VCaP (cell line): ENCODE results near the gene MS4A18.

Source experiments
- H3K27ac ChIP-seq: fragments of 450-650 bp; 2 replicates; pipeline ENCODE4 v1.5.1; 2017
- TF ChIP-seq, protein P1 (sequence below): fragments of 450-650 bp; conservative IDR thresholded peaks from 2 replicates; pipeline ENCODE4 v1.5.1; 2017; ENCODE audit warnings: mild to moderate bottlenecking, moderate library complexity

The MS4A18 gene

GRCh38 chr11:60717956-60718355 is 6.6 kb upstream of the MS4A18 start:
- TF ChIP-seq, protein P1, sequence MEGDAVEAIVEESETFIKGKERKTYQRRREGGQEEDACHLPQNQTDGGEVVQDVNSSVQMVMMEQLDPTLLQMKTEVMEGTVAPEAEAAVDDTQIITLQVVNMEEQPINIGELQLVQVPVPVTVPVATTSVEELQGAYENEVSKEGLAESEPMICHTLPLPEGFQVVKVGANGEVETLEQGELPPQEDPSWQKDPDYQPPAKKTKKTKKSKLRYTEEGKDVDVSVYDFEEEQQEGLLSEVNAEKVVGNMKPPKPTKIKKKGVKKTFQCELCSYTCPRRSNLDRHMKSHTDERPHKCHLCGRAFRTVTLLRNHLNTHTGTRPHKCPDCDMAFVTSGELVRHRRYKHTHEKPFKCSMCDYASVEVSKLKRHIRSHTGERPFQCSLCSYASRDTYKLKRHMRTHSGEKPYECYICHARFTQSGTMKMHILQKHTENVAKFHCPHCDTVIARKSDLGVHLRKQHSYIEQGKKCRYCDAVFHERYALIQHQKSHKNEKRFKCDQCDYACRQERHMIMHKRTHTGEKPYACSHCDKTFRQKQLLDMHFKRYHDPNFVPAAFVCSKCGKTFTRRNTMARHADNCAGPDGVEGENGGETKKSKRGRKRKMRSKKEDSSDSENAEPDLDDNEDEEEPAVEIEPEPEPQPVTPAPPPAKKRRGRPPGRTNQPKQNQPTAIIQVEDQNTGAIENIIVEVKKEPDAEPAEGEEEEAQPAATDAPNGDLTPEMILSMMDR, result no peak
- no peak overlapping the region for H3K27ac ChIP-seq

- H3K27ac ChIP-seq, result no peak overlapping the region
- TF ChIP-seq, protein P1, result no peak
These were observed 5.8 kb upstream of the MS4A18 start for GRCh38 chr11:60718524-60719316.

DNA sequence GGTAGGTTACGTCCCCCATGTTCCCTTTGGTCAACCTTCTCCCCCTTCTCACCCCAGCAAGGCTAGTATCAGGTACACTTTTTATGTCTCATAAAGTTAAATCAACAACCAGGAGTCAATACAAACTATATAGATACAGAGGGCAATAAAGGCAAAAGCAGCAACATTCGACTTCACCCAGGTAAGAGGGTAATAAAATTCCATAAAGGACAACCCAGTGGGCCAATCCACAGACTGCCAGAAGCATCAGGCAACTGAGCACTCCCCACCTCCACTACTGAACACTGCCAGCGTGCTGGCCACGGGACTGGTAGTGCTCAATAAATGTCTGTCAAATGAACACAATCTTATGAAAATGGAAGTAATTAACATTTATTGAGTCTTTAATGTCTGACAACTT is 5.1 kb upstream of the MS4A18 start:
- TF ChIP-seq, protein P1, result no peak
- H3K27ac ChIP-seq, result no peak overlapping the region

- TF ChIP-seq, protein P1, result no peak
- no peak overlapping the region for H3K27ac ChIP-seq
These were observed 4.1 kb upstream of the MS4A18 start for GRCh38 chr11:60720460-60720859.

GRCh38 chr11:60725592-60725991 is 1.1 kb downstream of the MS4A18 start:
- no peak overlapping the region for H3K27ac ChIP-seq
- TF ChIP-seq, protein P1, result no peak

- H3K27ac ChIP-seq, result no peak overlapping the region
- TF ChIP-seq, protein P1, result no peak
These were observed 7.1 kb downstream of the MS4A18 start for GRCh38 chr11:60731586-60731985.

- TF ChIP-seq, protein P1, result no peak
These were observed 9.8 kb downstream of the MS4A18 start for GRCh38 chr11:60734279-60734678.

More at GRCh38 chr11:60734279-60734678, 9.8 kb downstream of the MS4A18 start:
- no peak overlapping the region for H3K27ac ChIP-seq
